NOMO-1 treated with dmso at 0.1 percent for 144 hours (cell line): ENCODE results near the gene TPRG1.

Source experiments
- DNase-seq: peaks from one replicate; lab custom pipeline; 2025; ENCODE audit not compliant: unreplicated experiment; lab: John Stamatoyannopoulos, UW

TPRG1 gene

GRCh38 chr3:189276444-189277219, 104.9 kb downstream of the TPRG1 start:
- DNase-seq, result peak; percentile 95

GRCh38 chr3:189277711-189278110, 105.9 kb downstream of the TPRG1 start:
- DNase-seq, result peak; percentile 48

GRCh38 chr3:189278221-189278620, 106.5 kb downstream of the TPRG1 start:
- DNase-seq, result no peak

- DNase-seq, result no peak
Observed at GRCh38 chr3:189282189-189282588, 110.4 kb downstream of the TPRG1 start.

GRCh38 chr3:189282741-189283140, 111.0 kb downstream of the TPRG1 start:
- no peak for DNase-seq

GRCh38 chr3:189286188-189286587, 114.4 kb downstream of the TPRG1 start:
- no peak for DNase-seq

GRCh38 chr3:189286916-189287315, 115.1 kb downstream of the TPRG1 start:
- DNase-seq, result no peak

GRCh38 chr3:189288348-189289235, 116.8 kb downstream of the TPRG1 start:
- no peak for DNase-seq

GRCh38 chr3:189289251-189289650, 117.5 kb downstream of the TPRG1 start:
- no peak for DNase-seq

GRCh38 chr3:189292667-189293484, 121.1 kb downstream of the TPRG1 start:
- DNase-seq, result peak; percentile 15

GRCh38 chr3:189294649-189295048, 122.9 kb downstream of the TPRG1 start:
- no peak for DNase-seq

- DNase-seq, result no peak
Observed at GRCh38 chr3:189295089-189295488, 123.3 kb downstream of the TPRG1 start.

GRCh38 chr3:189297932-189298331, 126.2 kb downstream of the TPRG1 start:
- no peak for DNase-seq

GRCh38 chr3:189298469-189299375, 127.0 kb downstream of the TPRG1 start:
- peak; percentile 37 for DNase-seq

GRCh38 chr3:189300345-189300744, 128.6 kb downstream of the TPRG1 start:
- no peak for DNase-seq

GRCh38 chr3:189301479-189301878, 129.7 kb downstream of the TPRG1 start:
- no peak for DNase-seq

GRCh38 chr3:189303584-189303983, 131.8 kb downstream of the TPRG1 start:
- DNase-seq, result no peak

GRCh38 chr3:189304465-189305351, 132.9 kb downstream of the TPRG1 start:
- DNase-seq, result no peak

- DNase-seq, result no peak
Observed at GRCh38 chr3:189305412-189305811, 133.6 kb downstream of the TPRG1 start.
